Astrocyte of the cerebellum (primary cell): ENCODE measurements around the gene SLC43A3.

ENCODE experiments used
- DNase-seq: peaks from one replicate; pipeline ENCODE4 v3.0.0-alpha.2; 2011; ENCODE audit warnings: low read depth
- H3K4me3 ChIP-seq: 2 replicates; pipeline ENCODE4 v1.5.1; 2011; ENCODE audit warnings: mild to moderate bottlenecking, low read depth, low read length, moderate library complexity
- CTCF ChIP-seq: IDR thresholded peaks from 2 replicates; pipeline ENCODE4 v1.5.1; 2012; ENCODE audit warnings: low read length, low read depth, moderate library complexity, mild to moderate bottlenecking; ENCODE audit errors: missing control alignments
- in situ Hi-C: cut with HindIII; loops from 2 replicates; pipeline ENCODE4 v1.10.0; 2017; ENCODE audit warnings: low sequenced_read_pairs

The SLC43A3 gene

DNA sequence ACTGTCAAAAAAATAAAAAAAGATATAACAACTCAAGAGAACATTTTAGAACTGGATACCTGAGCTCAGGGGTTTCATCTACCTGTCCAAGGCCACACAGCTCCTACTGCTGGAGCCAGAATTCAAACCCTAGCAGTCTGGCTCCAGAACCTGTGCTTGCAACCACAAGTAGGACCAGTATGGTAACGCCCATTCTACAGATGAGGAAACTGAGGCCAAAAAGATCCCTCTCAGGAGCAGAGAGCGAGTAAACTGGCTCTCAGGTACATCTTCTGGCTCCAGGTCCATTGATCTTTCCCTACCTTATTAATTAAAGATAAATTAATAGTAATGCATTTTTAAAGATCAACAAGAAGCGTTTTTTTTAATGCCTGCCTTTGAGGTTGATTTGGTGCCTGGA, 69.6 kb downstream of the SLC43A3 start:
- DNase-seq, result no peak
- no peak for TF ChIP-seq CTCF
- in situ Hi-C loops, result no loop called here
- H3K4me3 ChIP-seq, result no peak overlapping the region
